GM18909 (cell line): ENCODE measurements around the gene SRSF11.

Experiments used
- ATAC-seq: cut with Tn5 transposase; IDR thresholded peaks from one replicate; pipeline ENCODE4 v1.9.1; 2021; ENCODE audit warnings: mild to moderate bottlenecking; ENCODE audit not compliant: unreplicated experiment, poor library complexity

SRSF11 gene

GRCh38 chr1:70220517-70221237 lies 503 bp upstream of the SRSF11 start:
- ATAC-seq = peak; percentile 15

GRCh38 chr1:70222716-70223235 lies 1.6 kb downstream of the SRSF11 start:
- no peak for ATAC-seq

- no peak for ATAC-seq
Measured at GRCh38 chr1:70224954-70225353, 3.8 kb downstream of the SRSF11 start.

GRCh38 chr1:70227439-70227838 lies 6.3 kb downstream of the SRSF11 start:
- ATAC-seq = peak; percentile 52

- no peak for ATAC-seq
Measured at GRCh38 chr1:70228670-70229069, 7.5 kb downstream of the SRSF11 start.

- no peak for ATAC-seq
Measured at GRCh38 chr1:70231475-70231874, 10.3 kb downstream of the SRSF11 start.

GRCh38 chr1:70234733-70235132 lies 13.6 kb downstream of the SRSF11 start:
- no peak for ATAC-seq

- ATAC-seq = no peak
Measured at GRCh38 chr1:70239940-70240339, 18.8 kb downstream of the SRSF11 start.

- ATAC-seq = no peak
Measured at GRCh38 chr1:70247122-70247521, 25.9 kb downstream of the SRSF11 start.

GRCh38 chr1:70247768-70248167 lies 26.6 kb downstream of the SRSF11 start:
- no peak for ATAC-seq

GRCh38 chr1:70248729-70249128 lies 27.5 kb downstream of the SRSF11 start:
- ATAC-seq = no peak

- ATAC-seq = no peak
Measured at GRCh38 chr1:70256664-70257063, 35.5 kb downstream of the SRSF11 start.

- no peak for ATAC-seq
Measured at GRCh38 chr1:70264839-70265238, 43.7 kb downstream of the SRSF11 start.

GRCh38 chr1:70265946-70266345 lies 44.8 kb downstream of the SRSF11 start:
- ATAC-seq = no peak

- no peak for ATAC-seq
Measured at GRCh38 chr1:70277875-70278274, 56.7 kb downstream of the SRSF11 start.

- ATAC-seq = no peak
Measured at GRCh38 chr1:70278710-70279109, 57.5 kb downstream of the SRSF11 start.

GRCh38 chr1:70284366-70284765 lies 63.2 kb downstream of the SRSF11 start:
- no peak for ATAC-seq

GRCh38 chr1:70286453-70286852 lies 65.3 kb downstream of the SRSF11 start:
- no peak for ATAC-seq

GRCh38 chr1:70288166-70288565 lies 67.0 kb downstream of the SRSF11 start:
- ATAC-seq = no peak

GRCh38 chr1:70290218-70290617 lies 69.0 kb downstream of the SRSF11 start:
- ATAC-seq = no peak

GRCh38 chr1:70293186-70293843 lies 72.1 kb downstream of the SRSF11 start:
- no peak for ATAC-seq

- ATAC-seq = no peak
Measured at GRCh38 chr1:70295749-70296148, 74.6 kb downstream of the SRSF11 start.
